Measurements from ENCODE around the gene ABCB9.

DNA sequence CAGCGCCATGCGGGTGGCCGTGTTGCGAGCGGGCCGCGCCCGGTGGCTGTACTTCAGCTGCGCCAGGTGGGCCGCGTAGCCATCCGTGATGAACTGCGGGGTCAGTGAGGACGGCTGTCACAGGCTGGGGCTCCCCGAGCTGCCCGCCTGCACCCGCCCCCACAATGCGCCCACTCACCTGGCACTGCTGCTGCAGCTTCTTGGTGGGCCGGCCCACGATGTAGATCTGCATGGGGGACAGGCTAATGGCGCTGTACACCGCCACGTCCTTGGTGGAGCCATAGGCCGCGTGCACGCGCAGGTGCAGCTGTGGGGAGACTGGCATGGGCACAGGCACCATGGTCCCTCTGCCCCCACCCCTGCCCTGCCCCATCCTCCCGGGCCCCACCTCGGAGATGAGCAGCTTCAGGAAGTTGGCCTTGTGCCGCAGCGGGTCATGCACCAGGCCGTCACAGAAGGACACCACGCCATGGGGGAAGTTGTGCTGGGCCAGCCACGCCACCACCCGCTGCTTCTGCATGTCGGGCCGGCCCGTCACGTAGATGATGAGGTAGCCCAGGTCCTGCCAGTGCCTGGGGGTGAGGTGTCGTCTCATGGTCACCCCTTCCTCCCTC lies 20.1 kb upstream of the ABCB9 start:
- TF ChIP-seq POLR2A (IDR thresholded peaks at IDR 0.05): no peak
- no peak for TF ChIP-seq CTCF (IDR thresholded peaks at IDR 0.05)
